HepG2 (cell line): ENCODE results near the gene FGF14. TPM values are rescaled to one million over a fixed set of nuclear protein-coding genes. Genes with fewer than 3 reads are reported as not detected.

ENCODE experiments used
- ATAC-seq: fragments of 200-7000 bp; cut with Tn5 transposase; 3 replicates; pipeline ENCODE4 v1.9.1; 2020; ENCODE audit warnings: mild to moderate bottlenecking, moderate library complexity
- BruUV-seq: library from RNA; stranded (reverse); fragments of 400-500 nt; replicated peaks from 2 replicates; lab custom pipeline; 2021; lab: Mats Ljungman, UMichigan
- CTCF ChIA-PET: fragments of 300-600 bp; formaldehyde crosslinking; extraction: SDS; loops from one replicate; lab custom pipeline; 2021; ENCODE audit warnings: low total read pairs, inconsistent platforms, low intra/inter-chr PET ratio; lab: Yijun Ruan, JAX
- POLR2A ChIA-PET: fragments of 350-600 bp; sonication (Branson Sonifier 250); formaldehyde crosslinking; loops from one replicate; lab custom pipeline; 2020; ENCODE audit warnings: antibody characterized with exemption, inconsistent platforms; lab: Yijun Ruan, JAX
- DNase-seq: peaks from one replicate; pipeline ENCODE4 v3.0.0-alpha.2; 2015; ENCODE audit warnings: low spot score
- FAIRE-seq: peaks from 3 replicates; lab custom pipeline; 2011; peaks lifted over from hg19 to GRCh38; lab: Jason Lieb, UNC
- H2AFZ ChIP-seq: one replicate; pipeline ENCODE4 v1.6.1; 2011; ENCODE audit warnings: low read length, inconsistent platforms
- H3K27ac ChIP-seq: fragments of 300-600 bp; 3 replicates; pipeline ENCODE4 v1.8.0; 2011; ENCODE audit warnings: mixed run types, mild to moderate bottlenecking, mixed read lengths, low read length, inconsistent platforms; ENCODE audit not compliant: insufficient read depth; ENCODE audit errors: extremely low read length
- H3K27me3 ChIP-seq, 2 experiments: fragments of 200-600 bp in 1 of 2; 2 replicates in 1 of 2; 3 replicates in 1 of 2; pipeline versions ENCODE4 v1.6.0 to v1.8.0; 2011; ENCODE audit warnings: low read length in 2 of 2, mild to moderate bottlenecking in 2 of 2, moderate library complexity in 2 of 2, inconsistent platforms in 1 of 2; ENCODE audit not compliant: insufficient read depth in 2 of 2, control insufficient read depth in 1 of 2
- H3K36me3 ChIP-seq, 2 experiments: fragments of 200-600 bp in 1 of 2; replicated peaks in 1 of 2; 2 replicates in 1 of 2; 3 replicates in 1 of 2; pipeline versions ENCODE4 v1.5.1 to v1.8.0; 2011; ENCODE audit warnings: low read length in 2 of 2, inconsistent platforms in 1 of 2; ENCODE audit not compliant: insufficient read depth in 2 of 2, control insufficient read depth in 1 of 2
- H3K4me1 ChIP-seq: 2 replicates; pipeline ENCODE4 v1.5.1; 2012; ENCODE audit warnings: low read length, inconsistent platforms; ENCODE audit not compliant: insufficient read depth
- H3K4me2 ChIP-seq: 2 replicates; pipeline ENCODE4 v1.6.0; 2011; ENCODE audit warnings: low read depth, low read length, inconsistent platforms
- H3K4me3 ChIP-seq, 3 experiments: fragments of 200-600 bp in 1 of 3; sonication (generic), shearing (Covaris generic) in 1 of 3; replicated peaks in 1 of 3; 2 replicates each; pipeline ENCODE4 v1.5.1; 2011 to 2016; ENCODE audit warnings: low read length in 3 of 3, inconsistent platforms in 2 of 3, low read depth in 2 of 3, mild to moderate bottlenecking in 2 of 3, control low read depth in 1 of 3, mixed read lengths in 1 of 3; ENCODE audit not compliant: insufficient read depth in 1 of 3
- H3K79me2 ChIP-seq: one replicate; pipeline ENCODE4 v1.6.1; 2011; ENCODE audit warnings: low read length, inconsistent platforms; ENCODE audit not compliant: insufficient read depth
- H3K9ac ChIP-seq: 2 replicates; pipeline ENCODE4 v1.6.0; 2011; ENCODE audit warnings: mild to moderate bottlenecking, low read depth, low read length, inconsistent platforms; ENCODE audit not compliant: insufficient read depth
- H3K9me3 ChIP-seq: 2 replicates; pipeline ENCODE4 v1.5.1; 2012; ENCODE audit warnings: mild to moderate bottlenecking, low read length
- H4K20me1 ChIP-seq: 2 replicates; pipeline ENCODE4 v1.6.0; 2011; ENCODE audit warnings: inconsistent platforms, mild to moderate bottlenecking, low read length, moderate library complexity; ENCODE audit not compliant: insufficient read depth
- ATF1 ChIP-seq: IDR thresholded peaks from 2 replicates; pipeline ENCODE4 v1.6.1; 2016; ENCODE audit warnings: mild to moderate bottlenecking, control low read depth
- CBFB ChIP-seq: sonication (generic); formaldehyde crosslinking; IDR thresholded peaks from 2 replicates; pipeline ENCODE4 v1.4.0; 2020; ENCODE audit warnings: missing genetic modification reagents
- CENPX ChIP-seq: sonication (generic); formaldehyde crosslinking; IDR thresholded peaks from 2 replicates; pipeline ENCODE4 v1.9.0; 2021; ENCODE audit warnings: mild to moderate bottlenecking, missing genetic modification reagents, moderate library complexity
- PATZ1 ChIP-seq: sonication (generic); formaldehyde crosslinking; IDR thresholded peaks from 2 replicates; pipeline ENCODE4 v1.4.0; 2020; ENCODE audit warnings: missing genetic modification reagents
- RORA ChIP-seq: sonication (generic); formaldehyde crosslinking; IDR thresholded peaks from 2 replicates; pipeline ENCODE4 v1.5.0; 2020; ENCODE audit warnings: mild to moderate bottlenecking, missing genetic modification reagents, moderate library complexity
- SATB2 ChIP-seq: sonication (generic); formaldehyde crosslinking; IDR thresholded peaks from 2 replicates; pipeline ENCODE4 v1.5.0; 2020; ENCODE audit warnings: missing genetic modification reagents
- STAT6 ChIP-seq: sonication (generic); formaldehyde crosslinking; IDR thresholded peaks from 2 replicates; pipeline ENCODE4 v1.4.0; 2020; ENCODE audit warnings: missing genetic modification reagents, mild to moderate bottlenecking, borderline replicate concordance
- TCF7L2 ChIP-seq: IDR thresholded peaks from 2 replicates; pipeline ENCODE4 v1.6.1; 2011; ENCODE audit warnings: mild to moderate bottlenecking, low read depth, low read length, moderate library complexity
- ZNF501 ChIP-seq: sonication (generic); formaldehyde crosslinking; IDR thresholded peaks from 2 replicates; pipeline ENCODE4 v1.5.1; 2020; ENCODE audit warnings: mild to moderate bottlenecking, moderate library complexity, missing genetic modification reagents
- ZNF574 ChIP-seq: sonication (generic); formaldehyde crosslinking; IDR thresholded peaks from 2 replicates; pipeline ENCODE4 v1.4.0; 2020; ENCODE audit warnings: missing genetic modification reagents
- ZNF660 ChIP-seq: sonication (generic); formaldehyde crosslinking; IDR thresholded peaks from 2 replicates; pipeline ENCODE4 v1.5.1; 2020; ENCODE audit warnings: mild to moderate bottlenecking, low read depth, missing genetic modification reagents, borderline replicate concordance
- ZNF709 ChIP-seq: sonication (generic); formaldehyde crosslinking; IDR thresholded peaks from 2 replicates; pipeline ENCODE4 v1.5.0; 2020; ENCODE audit warnings: mild to moderate bottlenecking, missing genetic modification reagents
- in situ Hi-C: cut with HindIII; loops from 2 replicates; pipeline ENCODE4 v1.10.0; 2017; ENCODE audit warnings: low pct_unique_long_range_greater_than_20kb; ENCODE audit not compliant: extremely low pct_ligation_motif_present
- intact Hi-C: fragments of 100-400 bp; cut with micrococcal nuclease; formaldehyde crosslinking; loops from one replicate; pipeline ENCODE4 v1.10.0; 2022; ENCODE audit not compliant: unreplicated experiment
- polyA plus RNA-seq, 8 experiments: library from polyadenylated mRNA; depleted of rRNA in 3 of 8; stranded (reverse) in 7 of 8; unstranded in 1 of 8; fragments of >200 nt; fragmentation: Illumina TruSeq in 4 of 8; extraction: Trizol in 4 of 8; gene quantifications; 2 replicates each; pipeline versions ENCODE4 v1.2.1 to v1.2.3, GENCODE V29; 2011 to 2016; ENCODE audit warnings: low read depth in 4 of 8, missing spikeins in 1 of 8, mixed read lengths in 1 of 8; ENCODE audit not compliant: insufficient read depth in 1 of 8
- total RNA-seq, 5 experiments: library from RNA; depleted of rRNA; stranded (reverse); fragments of >200 nt; fragmentation: Illumina TruSeq; extraction: Trizol; gene quantifications; 2 replicates each; pipeline ENCODE4 v1.2.3, GENCODE V29; 2016; ENCODE audit warnings: low read depth in 1 of 5

Gene FGF14
- total and polyA plus RNA-seq, 2 of the 13 experiments (the other 11 are each of a cell fraction or from before 2014, with no cell fraction given), result not detected

- TF ChIP-seq ZNF574 (CRISPR knock-in tag) (no peak), CENPX (CRISPR knock-in tag) (no peak), SATB2 (no peak)
Measured at GRCh38 chr13:102212729-102213128, 189.1 kb downstream of the FGF14 start (continued).

GRCh38 chr13:102208347-102208746 is 193.5 kb downstream of the FGF14 start:
- H3K27ac ChIP-seq, result no peak overlapping the region
- H3K4me3 ChIP-seq, result no peak overlapping the region
- TF ChIP-seq RORA (CRISPR knock-in tag) (no peak), ZNF709 (no peak), ZNF501 (CRISPR knock-in tag) (no peak), ZNF660 (CRISPR knock-in tag) (no peak), PATZ1 (CRISPR knock-in tag) (no peak), CBFB (CRISPR knock-in tag) (no peak), ATF1 (CRISPR knock-in tag) (no peak), STAT6 (CRISPR knock-in tag) (no peak), TCF7L2 (no peak)
- TF ChIP-seq, all 625 proteins: peak for 0
- H3K79me2 ChIP-seq, result no peaks in the 10 kb centered on the region
- FAIRE-seq (no peak), ATAC-seq (no peak), DNase-seq (no peak)
- intact Hi-C loops (no loop called here), in situ Hi-C loops (no loop called here)
- no peak overlapping the region for H3K4me2 ChIP-seq
- H3K27me3 ChIP-seq, result no peaks in the 10 kb centered on the region; a peak in 1 of 5 replicates
- no TSS peak for BruUV-seq
- H3K9me3 ChIP-seq, result no peaks in the 10 kb centered on the region
- H2AFZ ChIP-seq, result no peak overlapping the region
- CTCF ChIA-PET, result no interaction called here
- no peaks in the 10 kb centered on the region for H4K20me1 ChIP-seq
- no peaks in the 10 kb centered on the region for H3K4me1 ChIP-seq
- H3K36me3 ChIP-seq, result no peaks in the 10 kb centered on the region
- H3K9ac ChIP-seq, result no peak overlapping the region
- POLR2A ChIA-PET, result no interaction called here
